ENCODE data around the gene PRIM2. TPM values are rescaled to one million over a fixed set of nuclear protein-coding genes. Genes with fewer than 3 reads are reported as not detected.

The PRIM2 gene
- total RNA-seq, 2 donors from 2014 or later: 10.4 to 23.1 TPM

- Histone ChIP-seq H3K9me3 (no peaks in the 10 kb centered on the region), H3K4me3 (no peak overlapping the region), H3K36me3 (no peaks in the 10 kb centered on the region), H3K27me3 (no peaks in the 10 kb centered on the region), H3K4me1 (no peaks in the 10 kb centered on the region), H3K9ac (ENCODE audit: low read depth in 2 of 2, low read length in 2 of 2) (no peak overlapping the region), H3K27ac (no peak overlapping the region)
- no peak for TF ChIP-seq CTCF (IDR thresholded peaks at IDR 0.05)
- intact Hi-C loops (cut with DNase I): no loop called here
- no peak for DNase-seq
Observed at GRCh38 chr6:57294862-57295445, 22.5 kb upstream of the PRIM2 start.

- no peak overlapping the region for H3K4me3 ChIP-seq
- intact Hi-C loops (cut with DNase I): no loop called here
- H3K36me3 ChIP-seq: no peaks in the 10 kb centered on the region
- no peak overlapping the region for H3K27ac ChIP-seq
- TF ChIP-seq CTCF (IDR thresholded peaks at IDR 0.05): no peak
- no peaks in the 10 kb centered on the region for H3K4me1 ChIP-seq
- DNase-seq: no peak
- H3K9ac ChIP-seq (ENCODE audit: low read depth in 2 of 2, low read length in 2 of 2): no peak overlapping the region
- H3K27me3 ChIP-seq: no peaks in the 10 kb centered on the region
- H3K9me3 ChIP-seq: no peaks in the 10 kb centered on the region
Observed at GRCh38 chr6:57297505-57297904, 19.9 kb upstream of the PRIM2 start.

- H3K4me3 ChIP-seq: no peak overlapping the region
- no peak for TF ChIP-seq CTCF (IDR thresholded peaks at IDR 0.05)
- H3K9ac ChIP-seq (ENCODE audit: low read depth in 2 of 2, low read length in 2 of 2): no peak overlapping the region
- no peaks in the 10 kb centered on the region for H3K36me3 ChIP-seq
- no peaks in the 10 kb centered on the region for H3K27me3 ChIP-seq
- DNase-seq: no peak
- no peaks in the 10 kb centered on the region for H3K9me3 ChIP-seq
- no peak overlapping the region for H3K27ac ChIP-seq
- no peaks in the 10 kb centered on the region for H3K4me1 ChIP-seq
- intact Hi-C loops (cut with DNase I): no loop called here
Observed at GRCh38 chr6:57298741-57299140, 18.7 kb upstream of the PRIM2 start.

GRCh38 chr6:57301757-57302156 is 15.7 kb upstream of the PRIM2 start:
- H3K27ac ChIP-seq: no peak overlapping the region
- H3K9ac ChIP-seq (ENCODE audit: low read depth in 2 of 2, low read length in 2 of 2): no peak overlapping the region
- no peak for TF ChIP-seq CTCF (IDR thresholded peaks at IDR 0.05)
- no peak for DNase-seq
- no peaks in the 10 kb centered on the region for H3K27me3 ChIP-seq
- H3K9me3 ChIP-seq: no peaks in the 10 kb centered on the region
- no peak overlapping the region for H3K4me3 ChIP-seq
- H3K36me3 ChIP-seq: no peaks in the 10 kb centered on the region
- H3K4me1 ChIP-seq: no peaks in the 10 kb centered on the region
- intact Hi-C loops (cut with DNase I): no loop called here

GRCh38 chr6:57302477-57302876 is 15.0 kb upstream of the PRIM2 start:
- no peak overlapping the region for H3K4me3 ChIP-seq
- H3K4me1 ChIP-seq: no peaks in the 10 kb centered on the region
- no peaks in the 10 kb centered on the region for H3K36me3 ChIP-seq
- H3K9ac ChIP-seq (ENCODE audit: low read depth in 2 of 2, low read length in 2 of 2): no peak overlapping the region
- no peaks in the 10 kb centered on the region for H3K27me3 ChIP-seq
- intact Hi-C loops (cut with DNase I): no loop called here
- no peak for TF ChIP-seq CTCF (IDR thresholded peaks at IDR 0.05)
- H3K27ac ChIP-seq: no peak overlapping the region
- no peaks in the 10 kb centered on the region for H3K9me3 ChIP-seq
- DNase-seq: no peak

Data from colonic mucosa (tissue), 4 donors.